OCI-LY1 (cell line): Measurements from ENCODE around the gene CDK17.

Source experiments
- EZH2 ChIP-seq: fragments of 200-600 bp; sonication (generic), shearing (Covaris generic); IDR thresholded peaks from 2 replicates; pipeline ENCODE4 v1.8.0; 2017; ENCODE audit warnings: borderline replicate concordance, mixed run types, mild to moderate bottlenecking, antibody characterized with exemption, low read length, moderate library complexity, mixed read lengths
- TF ChIP-seq, protein P1 (sequence below): fragments of 200-600 bp; sonication (generic), shearing (Covaris generic); IDR thresholded peaks from 2 replicates; pipeline ENCODE4 v1.5.1; 2017; ENCODE audit warnings: mild to moderate bottlenecking, antibody characterized with exemption, low read length, moderate library complexity, mixed read lengths

DNA sequence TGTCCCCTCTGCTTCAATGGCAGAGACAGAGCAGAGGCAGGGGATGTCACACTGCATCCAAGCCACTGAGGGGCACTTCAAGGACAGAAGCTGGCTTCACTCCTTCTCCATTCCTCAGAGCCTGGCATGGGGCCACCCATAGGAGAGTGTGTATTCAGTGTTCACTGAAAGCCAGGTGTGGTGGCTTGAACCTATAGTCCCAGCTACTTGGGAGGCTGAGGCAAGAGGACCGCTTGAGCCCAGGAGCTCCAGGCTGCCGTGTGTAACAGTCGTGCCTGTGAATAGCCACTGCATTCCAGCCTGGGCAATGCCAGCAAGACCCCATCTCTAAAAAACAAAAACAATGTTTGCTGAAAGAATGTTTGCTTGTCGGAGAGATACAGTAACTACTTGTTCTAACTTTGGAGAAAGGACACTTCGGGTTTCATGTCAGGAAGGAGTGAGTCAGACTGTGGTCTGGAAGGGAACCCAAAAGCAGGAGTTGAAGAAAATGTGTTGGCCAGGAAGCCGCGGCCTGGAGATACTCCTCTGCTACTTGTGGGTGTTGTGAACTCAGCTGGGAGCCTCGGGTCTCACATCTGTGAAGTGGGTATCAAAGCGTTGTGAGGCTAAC, 162.7 kb downstream of the CDK17 start:
- TF ChIP-seq, protein P1, sequence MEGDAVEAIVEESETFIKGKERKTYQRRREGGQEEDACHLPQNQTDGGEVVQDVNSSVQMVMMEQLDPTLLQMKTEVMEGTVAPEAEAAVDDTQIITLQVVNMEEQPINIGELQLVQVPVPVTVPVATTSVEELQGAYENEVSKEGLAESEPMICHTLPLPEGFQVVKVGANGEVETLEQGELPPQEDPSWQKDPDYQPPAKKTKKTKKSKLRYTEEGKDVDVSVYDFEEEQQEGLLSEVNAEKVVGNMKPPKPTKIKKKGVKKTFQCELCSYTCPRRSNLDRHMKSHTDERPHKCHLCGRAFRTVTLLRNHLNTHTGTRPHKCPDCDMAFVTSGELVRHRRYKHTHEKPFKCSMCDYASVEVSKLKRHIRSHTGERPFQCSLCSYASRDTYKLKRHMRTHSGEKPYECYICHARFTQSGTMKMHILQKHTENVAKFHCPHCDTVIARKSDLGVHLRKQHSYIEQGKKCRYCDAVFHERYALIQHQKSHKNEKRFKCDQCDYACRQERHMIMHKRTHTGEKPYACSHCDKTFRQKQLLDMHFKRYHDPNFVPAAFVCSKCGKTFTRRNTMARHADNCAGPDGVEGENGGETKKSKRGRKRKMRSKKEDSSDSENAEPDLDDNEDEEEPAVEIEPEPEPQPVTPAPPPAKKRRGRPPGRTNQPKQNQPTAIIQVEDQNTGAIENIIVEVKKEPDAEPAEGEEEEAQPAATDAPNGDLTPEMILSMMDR, result no peak
- no peak for TF ChIP-seq EZH2
